Hepatocyte (in vitro differentiated cells): ENCODE results near the gene KCNQ1.

ENCODE experiments used
- CTCF ChIP-seq: fragments of 200-600 bp; sonication (generic); IDR thresholded peaks from 2 replicates; pipeline ENCODE4 v1.5.1; 2016; ENCODE audit warnings: antibody characterized with exemption, mild to moderate bottlenecking; ENCODE audit not compliant: poor library complexity
- EZH2 ChIP-seq: fragments of 200-600 bp; sonication (generic); IDR thresholded peaks from 2 replicates; pipeline ENCODE4 v1.6.1; 2016; ENCODE audit warnings: antibody characterized with exemption, mild to moderate bottlenecking, borderline replicate concordance

GRCh38 chr11:2742201-2742600 is 297.4 kb downstream of the KCNQ1 start:
- no peak for TF ChIP-seq EZH2
- no peak for TF ChIP-seq CTCF
